ENCODE measurements around the gene NEUROD4.

The NEUROD4 gene

DNA sequence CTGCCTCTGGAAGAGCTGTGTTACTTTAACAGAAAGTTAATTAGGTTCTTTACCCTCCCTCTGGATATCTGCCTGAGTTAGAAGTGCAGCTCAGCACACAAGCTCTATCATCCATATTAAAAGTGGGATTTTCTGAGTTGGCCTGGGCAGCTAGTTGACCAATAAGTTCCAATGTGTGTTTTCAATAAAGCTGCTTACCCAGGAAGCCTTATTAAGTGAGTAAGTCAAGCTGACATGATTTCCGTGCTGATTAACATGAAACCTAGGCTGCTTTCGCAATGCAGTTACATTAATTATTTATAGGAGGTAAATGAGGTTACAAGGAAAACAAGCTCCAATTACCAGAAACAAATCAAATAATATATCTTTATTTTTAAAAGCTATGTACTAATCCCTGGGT lies 4.8 kb downstream of the NEUROD4 start:
- H3K27ac ChIP-seq = peak overlapping the region; percentile 23
- no peaks in the 10 kb centered on the region for H3K27me3 ChIP-seq (ENCODE audit: insufficient read depth, low read depth, severe bottlenecking)
- H3K36me3 ChIP-seq = peaks cover 92% of the 10 kb centered on the region
- peak overlapping the region; percentile 97 for H3K4me3 ChIP-seq (ENCODE audit: low read depth, low read length)
- DNase-seq = no peak
- no peaks in the 10 kb centered on the region for H3K9me3 ChIP-seq (ENCODE audit: severe bottlenecking)
- TF ChIP-seq, protein P1, sequence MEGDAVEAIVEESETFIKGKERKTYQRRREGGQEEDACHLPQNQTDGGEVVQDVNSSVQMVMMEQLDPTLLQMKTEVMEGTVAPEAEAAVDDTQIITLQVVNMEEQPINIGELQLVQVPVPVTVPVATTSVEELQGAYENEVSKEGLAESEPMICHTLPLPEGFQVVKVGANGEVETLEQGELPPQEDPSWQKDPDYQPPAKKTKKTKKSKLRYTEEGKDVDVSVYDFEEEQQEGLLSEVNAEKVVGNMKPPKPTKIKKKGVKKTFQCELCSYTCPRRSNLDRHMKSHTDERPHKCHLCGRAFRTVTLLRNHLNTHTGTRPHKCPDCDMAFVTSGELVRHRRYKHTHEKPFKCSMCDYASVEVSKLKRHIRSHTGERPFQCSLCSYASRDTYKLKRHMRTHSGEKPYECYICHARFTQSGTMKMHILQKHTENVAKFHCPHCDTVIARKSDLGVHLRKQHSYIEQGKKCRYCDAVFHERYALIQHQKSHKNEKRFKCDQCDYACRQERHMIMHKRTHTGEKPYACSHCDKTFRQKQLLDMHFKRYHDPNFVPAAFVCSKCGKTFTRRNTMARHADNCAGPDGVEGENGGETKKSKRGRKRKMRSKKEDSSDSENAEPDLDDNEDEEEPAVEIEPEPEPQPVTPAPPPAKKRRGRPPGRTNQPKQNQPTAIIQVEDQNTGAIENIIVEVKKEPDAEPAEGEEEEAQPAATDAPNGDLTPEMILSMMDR (IDR thresholded peaks at IDR 0.05; ENCODE audit: low read depth, low read length) = no peak

DNA sequence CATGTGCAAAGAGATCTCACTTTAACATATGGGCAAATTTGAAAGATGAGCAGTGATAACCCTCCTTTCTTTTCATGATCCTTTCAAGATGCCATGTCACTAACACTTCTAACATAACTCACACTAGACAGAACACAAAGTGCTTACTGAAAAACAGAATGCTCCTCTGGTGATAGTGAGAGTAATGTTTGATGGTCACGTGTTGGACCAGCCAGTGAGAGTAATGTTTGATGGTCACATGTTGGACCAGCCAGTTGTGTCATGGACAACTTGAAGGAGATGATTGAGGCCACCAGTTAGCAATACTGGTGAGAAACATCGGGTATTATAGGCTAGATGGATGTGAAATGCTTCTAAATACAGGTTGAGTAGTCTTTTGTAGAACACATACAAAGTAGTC lies 5.7 kb downstream of the NEUROD4 start:
- peaks cover 98% of the 10 kb centered on the region for H3K36me3 ChIP-seq
- H3K27ac ChIP-seq = no peak overlapping the region
- H3K9me3 ChIP-seq (ENCODE audit: severe bottlenecking) = no peaks in the 10 kb centered on the region
- TF ChIP-seq, protein P1 (IDR thresholded peaks at IDR 0.05; ENCODE audit: low read depth, low read length) = no peak
- no peaks in the 10 kb centered on the region for H3K27me3 ChIP-seq (ENCODE audit: insufficient read depth, low read depth, severe bottlenecking)
- DNase-seq = no peak
- H3K4me3 ChIP-seq (ENCODE audit: low read depth, low read length) = peak overlapping the region; percentile 97

DNA sequence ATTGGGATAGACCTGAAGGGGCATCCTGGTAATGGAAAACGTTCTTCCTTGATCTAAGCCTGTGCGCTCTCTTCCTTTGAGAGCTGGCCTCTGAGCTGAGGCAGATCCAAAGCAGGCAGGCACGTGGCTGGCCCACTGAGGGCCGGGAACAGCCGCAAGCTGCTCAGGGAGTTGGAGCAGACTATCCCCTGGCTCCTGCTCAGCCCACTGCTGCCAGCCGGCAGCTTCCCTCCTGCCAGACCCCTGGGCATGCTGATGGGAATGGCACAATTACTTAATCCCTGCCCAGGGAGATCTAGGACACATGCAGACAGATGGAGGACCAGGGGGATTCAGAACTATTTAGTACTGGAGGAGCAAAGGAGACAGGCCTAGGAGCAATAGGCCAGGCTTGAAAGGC lies 14.4 kb downstream of the NEUROD4 start:
- H3K9me3 ChIP-seq (ENCODE audit: severe bottlenecking) = no peaks in the 10 kb centered on the region
- no peak overlapping the region for H3K4me3 ChIP-seq (ENCODE audit: low read depth, low read length)
- H3K36me3 ChIP-seq = peaks cover 19% of the 10 kb centered on the region
- TF ChIP-seq, protein P1 (IDR thresholded peaks at IDR 0.05; ENCODE audit: low read depth, low read length) = no peak
- DNase-seq = peak; percentile 67
- no peaks in the 10 kb centered on the region for H3K27me3 ChIP-seq (ENCODE audit: insufficient read depth, low read depth, severe bottlenecking)
- H3K27ac ChIP-seq = peak overlapping the region; percentile 65

DNA sequence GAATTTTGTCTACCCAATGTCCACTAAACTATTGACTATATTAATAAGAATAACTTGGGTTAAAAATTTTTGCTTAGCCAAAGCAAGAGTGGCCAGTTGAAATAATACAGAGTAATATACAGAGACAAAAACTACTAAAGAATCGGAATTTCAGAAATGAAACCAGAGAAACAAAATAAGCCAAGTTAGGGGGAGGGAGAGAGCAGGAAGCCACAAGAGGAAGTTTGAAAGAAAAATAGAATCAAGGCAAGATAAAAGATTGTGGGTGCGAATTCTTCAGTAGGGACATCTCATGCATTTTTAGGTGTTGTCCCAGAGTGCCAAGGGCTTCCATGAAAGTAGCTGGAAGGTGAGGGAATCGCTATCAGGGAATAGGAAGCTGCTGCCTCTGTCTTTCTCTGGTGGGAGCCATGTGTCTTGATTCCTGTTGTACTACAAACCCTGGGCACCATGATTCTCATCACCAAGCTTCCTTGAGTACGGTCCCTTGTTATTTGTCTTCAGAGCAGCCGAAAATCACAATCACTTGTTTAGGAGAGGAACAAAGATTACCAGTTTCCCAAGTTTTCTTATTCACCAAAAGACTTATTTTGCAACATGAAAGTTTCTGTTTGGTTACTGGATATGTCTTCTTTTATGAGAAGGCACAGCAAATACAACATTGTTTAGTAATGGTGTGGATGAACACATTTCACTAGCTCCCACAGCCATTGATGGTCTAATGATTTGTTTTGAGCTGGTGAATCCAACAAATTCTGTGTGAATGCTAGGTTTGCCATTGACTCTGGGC lies 16.7 kb downstream of the NEUROD4 start:
- no peaks in the 10 kb centered on the region for H3K27me3 ChIP-seq (ENCODE audit: insufficient read depth, low read depth, severe bottlenecking)
- H3K4me3 ChIP-seq (ENCODE audit: low read depth, low read length) = no peak overlapping the region
- H3K36me3 ChIP-seq = no peaks in the 10 kb centered on the region; the same call in 1 of the 2 replicates
- TF ChIP-seq, protein P1 (IDR thresholded peaks at IDR 0.05; ENCODE audit: low read depth, low read length) = no peak
- DNase-seq = no peak
- H3K27ac ChIP-seq = no peak overlapping the region
- no peaks in the 10 kb centered on the region for H3K9me3 ChIP-seq (ENCODE audit: severe bottlenecking)

DNA sequence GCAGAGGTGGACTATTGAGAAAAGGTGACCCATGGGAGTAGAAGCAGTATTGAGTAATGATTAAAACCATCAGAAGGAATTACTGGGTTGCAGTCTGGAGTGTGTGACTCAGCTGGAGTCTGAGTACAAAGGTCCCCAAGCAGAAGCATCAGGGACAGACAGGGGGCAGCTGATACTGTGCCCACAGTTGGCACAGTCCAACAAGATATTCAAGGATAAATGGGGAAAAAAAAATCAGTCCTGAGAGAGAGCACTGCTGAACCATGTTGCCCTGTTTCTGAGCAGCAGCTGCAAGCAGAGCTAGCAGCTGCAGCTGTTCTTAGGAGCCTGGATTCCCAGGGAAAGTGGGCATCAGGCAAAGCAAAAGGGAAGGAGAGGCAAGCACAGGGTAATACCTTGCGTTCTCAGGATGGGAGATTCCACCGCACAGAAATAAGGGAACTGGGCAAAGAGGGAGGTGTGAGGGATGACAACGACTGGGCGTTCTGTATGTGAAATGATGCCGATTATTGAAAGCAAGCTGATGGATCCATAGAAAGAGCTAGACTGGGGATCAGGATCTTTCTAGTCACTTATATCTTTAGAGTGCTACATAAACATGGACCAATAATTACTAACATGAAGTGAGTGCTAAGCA lies 17.7 kb downstream of the NEUROD4 start:
- TF ChIP-seq, protein P1 (IDR thresholded peaks at IDR 0.05; ENCODE audit: low read depth, low read length) = no peak
- Histone ChIP-seq H3K27me3 (ENCODE audit: insufficient read depth, low read depth, severe bottlenecking) (no peaks in the 10 kb centered on the region), H3K27ac (peak overlapping the region; percentile 46; the same call in 1 of the 2 replicates), H3K4me3 (ENCODE audit: low read depth, low read length) (no peak overlapping the region), H3K36me3 (no peaks in the 10 kb centered on the region; the same call in 1 of the 2 replicates), H3K9me3 (ENCODE audit: severe bottlenecking) (no peaks in the 10 kb centered on the region)
- DNase-seq = no peak
